A673 (cell line): ENCODE data around the gene HSD11B2. TPM values are rescaled to one million over a fixed set of nuclear protein-coding genes. Genes with fewer than 3 reads are reported as not detected.

ENCODE experiments used
- BruUV-seq: library from RNA; stranded (reverse); fragments of 400-500 nt; replicated peaks from 2 replicates; lab custom pipeline; 2021; lab: Mats Ljungman, UMichigan
- CTCF ChIA-PET: fragments of 300-600 bp; sonication (Branson Sonifier 250); formaldehyde crosslinking; loops from one replicate; lab custom pipeline; 2022; ENCODE audit warnings: antibody characterized with exemption; lab: Charles Lee
- POLR2A ChIA-PET: fragments of 300-600 bp; sonication (Branson Sonifier 250); formaldehyde crosslinking; loops from one replicate; lab custom pipeline; 2022; ENCODE audit warnings: antibody characterized with exemption; ENCODE audit not compliant: low non-redundant PET; lab: Charles Lee
- DNase-seq: peaks from one replicate; pipeline ENCODE4 v3.0.0-alpha.2; 2015; ENCODE audit warnings: low spot score
- H3K27ac ChIP-seq: fragments of 200-600 bp; sonication (generic); 2 replicates; pipeline ENCODE4 v1.5.1; 2016; ENCODE audit warnings: mixed run types, low read depth, mild to moderate bottlenecking, mixed read lengths, antibody characterized with exemption, low read length; ENCODE audit not compliant: poor library complexity, severe bottlenecking
- H3K27me3 ChIP-seq: fragments of 200-600 bp; sonication (generic); replicated peaks from 2 replicates; pipeline ENCODE4 v1.6.1; 2017; ENCODE audit warnings: mixed run types, low read depth, mild to moderate bottlenecking, mixed read lengths, antibody characterized with exemption, low read length; ENCODE audit not compliant: insufficient read depth, poor library complexity
- H3K36me3 ChIP-seq: fragments of 200-600 bp; sonication (generic); 2 replicates; pipeline ENCODE4 v1.6.1; 2016; ENCODE audit warnings: mixed run types, mild to moderate bottlenecking, mixed read lengths, antibody characterized with exemption, low read length; ENCODE audit not compliant: insufficient read depth, poor library complexity, severe bottlenecking
- H3K4me1 ChIP-seq: fragments of 200-600 bp; sonication (generic); 2 replicates; pipeline ENCODE4 v1.6.1; 2017; ENCODE audit warnings: mixed run types, mild to moderate bottlenecking, mixed read lengths, antibody characterized with exemption, low read length; ENCODE audit not compliant: insufficient read depth, poor library complexity, severe bottlenecking
- H3K4me3 ChIP-seq: fragments of 200-600 bp; sonication (generic); 2 replicates; pipeline ENCODE4 v1.5.1; 2016; ENCODE audit warnings: low read depth, mixed run types, mild to moderate bottlenecking, mixed read lengths, low read length; ENCODE audit not compliant: poor library complexity, severe bottlenecking
- H3K9me3 ChIP-seq: fragments of 200-600 bp; sonication (generic); 2 replicates; pipeline ENCODE4 v1.6.1; 2016; ENCODE audit warnings: mixed run types, low read depth, mild to moderate bottlenecking, mixed read lengths, antibody characterized with exemption, low read length; ENCODE audit not compliant: poor library complexity, severe bottlenecking
- EZH2 ChIP-seq: fragments of 200-600 bp; sonication (generic); IDR thresholded peaks from 2 replicates; pipeline ENCODE4 v1.6.1; 2017; ENCODE audit warnings: borderline replicate concordance, low read depth, mild to moderate bottlenecking, mixed read lengths, antibody characterized with exemption, low read length; ENCODE audit not compliant: poor library complexity, severe bottlenecking
- intact Hi-C: fragments of 100-400 bp; cut with micrococcal nuclease; formaldehyde crosslinking; loops from one replicate; pipeline ENCODE4 v1.10.0; 2022; ENCODE audit not compliant: unreplicated experiment
- total RNA-seq: library from RNA; stranded (reverse); gene quantifications from 2 replicates; pipeline ENCODE4 v1.2.3, GENCODE V29; 2021
- TF ChIP-seq, protein P1 (sequence below): fragments of 300-800, 200-600 bp; sonication (generic); conservative IDR thresholded peaks from 2 replicates; pipeline ENCODE4 v1.5.1; 2017; ENCODE audit warnings: low read depth, mild to moderate bottlenecking, antibody characterized with exemption, low read length, moderate library complexity, mixed read lengths

The HSD11B2 gene
- total RNA-seq, 1 experiment from 2014 or later, result 2.3 TPM

DNA sequence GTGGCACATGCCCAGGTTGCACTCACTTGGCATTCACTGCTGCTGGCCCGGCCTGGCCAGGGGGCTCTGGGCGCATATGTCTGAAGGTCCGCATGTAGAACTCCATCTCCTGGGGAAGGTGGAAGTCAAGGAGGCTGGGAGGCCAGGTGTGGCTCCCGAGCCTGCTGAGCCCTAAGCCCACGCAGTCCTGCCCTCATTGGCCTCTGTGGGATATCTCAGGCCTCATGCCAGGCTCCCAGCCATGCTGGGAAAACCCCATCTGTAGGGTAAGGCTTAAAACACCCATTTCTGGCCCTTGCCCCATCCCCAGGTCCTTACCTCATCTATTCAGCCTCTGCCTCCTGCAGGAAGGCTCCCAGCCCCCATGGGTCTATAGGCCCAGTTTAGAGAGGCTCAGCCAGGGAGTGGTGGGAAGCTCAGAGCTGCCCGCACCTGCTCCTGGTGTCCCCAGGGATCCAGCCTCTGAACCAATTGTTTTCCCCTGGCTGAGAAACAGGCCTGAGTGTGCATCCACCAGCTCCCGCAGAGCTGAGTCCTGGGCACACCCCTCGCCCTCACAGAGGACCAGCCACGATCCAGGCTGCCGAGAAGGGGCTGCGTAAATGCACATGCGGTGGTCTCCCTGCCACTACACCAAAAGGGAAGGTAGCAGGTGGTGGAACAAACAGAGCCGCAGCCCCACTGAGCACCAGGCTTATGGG is 35.3 kb upstream of the HSD11B2 start:
- Histone ChIP-seq H3K4me1 (peaks cover 14% of the 10 kb centered on the region), H3K9me3 (no peaks in the 10 kb centered on the region), H3K4me3 (no peak overlapping the region), H3K36me3 (no peaks in the 10 kb centered on the region), H3K27ac (no peak overlapping the region), H3K27me3 (peaks cover 8% of the 10 kb centered on the region)
- intact Hi-C loops, result loop anchor here (5.0 kb wide), 1 partner anchor 443 kb away; no protein-coding TSS in a partner anchor
- ChIA-PET POLR2A (no interaction called here), CTCF (interaction anchor here (1.1 kb wide), 1 partner anchor 68 kb away, joined by 3 read pairs; no protein-coding TSS in a partner anchor)
- BruUV-seq, result no TSS peak
- TF ChIP-seq, protein P1, sequence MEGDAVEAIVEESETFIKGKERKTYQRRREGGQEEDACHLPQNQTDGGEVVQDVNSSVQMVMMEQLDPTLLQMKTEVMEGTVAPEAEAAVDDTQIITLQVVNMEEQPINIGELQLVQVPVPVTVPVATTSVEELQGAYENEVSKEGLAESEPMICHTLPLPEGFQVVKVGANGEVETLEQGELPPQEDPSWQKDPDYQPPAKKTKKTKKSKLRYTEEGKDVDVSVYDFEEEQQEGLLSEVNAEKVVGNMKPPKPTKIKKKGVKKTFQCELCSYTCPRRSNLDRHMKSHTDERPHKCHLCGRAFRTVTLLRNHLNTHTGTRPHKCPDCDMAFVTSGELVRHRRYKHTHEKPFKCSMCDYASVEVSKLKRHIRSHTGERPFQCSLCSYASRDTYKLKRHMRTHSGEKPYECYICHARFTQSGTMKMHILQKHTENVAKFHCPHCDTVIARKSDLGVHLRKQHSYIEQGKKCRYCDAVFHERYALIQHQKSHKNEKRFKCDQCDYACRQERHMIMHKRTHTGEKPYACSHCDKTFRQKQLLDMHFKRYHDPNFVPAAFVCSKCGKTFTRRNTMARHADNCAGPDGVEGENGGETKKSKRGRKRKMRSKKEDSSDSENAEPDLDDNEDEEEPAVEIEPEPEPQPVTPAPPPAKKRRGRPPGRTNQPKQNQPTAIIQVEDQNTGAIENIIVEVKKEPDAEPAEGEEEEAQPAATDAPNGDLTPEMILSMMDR, result no peak
- TF ChIP-seq EZH2, result no peak
- no peak for DNase-seq

DNA sequence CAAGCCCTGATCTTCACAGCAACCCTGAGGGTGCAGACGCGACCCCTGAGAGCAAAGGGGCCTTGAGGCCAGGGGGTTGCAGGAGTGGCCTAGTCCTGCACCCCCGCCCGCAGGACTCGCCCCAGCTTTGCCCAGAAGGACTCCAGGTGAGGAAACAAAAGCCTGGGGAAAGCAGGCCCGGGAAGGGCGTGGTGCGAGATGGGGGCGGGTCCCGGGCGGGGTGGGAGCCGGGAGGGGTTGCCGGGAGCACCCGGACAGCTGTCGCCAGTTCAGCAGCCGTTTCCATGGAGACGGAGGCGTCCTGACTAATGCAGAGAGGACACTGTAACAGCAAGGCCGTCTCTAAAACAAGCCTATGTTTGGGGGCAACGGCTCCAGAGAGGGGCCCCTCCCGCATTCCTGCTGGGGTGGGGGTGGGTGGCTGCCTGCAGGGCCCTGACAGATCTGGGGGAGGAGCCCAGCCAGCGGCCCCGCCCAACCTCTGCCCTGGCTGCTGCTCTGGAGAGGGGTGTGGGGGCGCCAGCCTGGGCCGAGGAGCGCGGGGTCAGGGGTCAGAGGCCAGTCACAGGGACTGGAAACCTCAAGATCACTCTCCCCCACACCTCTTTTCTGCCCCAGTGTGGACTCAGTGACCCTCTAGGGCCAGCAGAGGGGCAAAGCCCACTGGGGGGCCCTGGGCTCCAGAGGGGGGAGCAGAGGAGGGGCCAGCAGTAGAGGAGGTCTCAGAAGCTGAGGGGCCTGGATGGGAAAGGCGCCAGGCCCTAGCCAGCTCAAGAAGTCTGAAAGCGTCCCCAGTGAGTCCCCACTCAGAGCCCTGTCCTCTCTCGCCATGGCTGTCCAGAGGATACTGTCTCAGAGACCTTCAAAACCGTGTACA is 34.5 kb upstream of the HSD11B2 start:
- peak; percentile 61 for DNase-seq
- Histone ChIP-seq H3K27me3 (peaks cover 8% of the 10 kb centered on the region), H3K4me1 (peaks cover 14% of the 10 kb centered on the region), H3K9me3 (no peaks in the 10 kb centered on the region), H3K27ac (no peak overlapping the region), H3K36me3 (no peaks in the 10 kb centered on the region), H3K4me3 (no peak overlapping the region)
- no TSS peak for BruUV-seq
- TF ChIP-seq, protein P1, result no peak
- no peak for TF ChIP-seq EZH2
- ChIA-PET CTCF (interaction anchor here (1.1 kb wide), 1 partner anchor 69 kb away, joined by 3 read pairs; no protein-coding TSS in a partner anchor), POLR2A (no interaction called here)
- intact Hi-C loops, result loop anchor here (5.0 kb wide), 1 partner anchor 444 kb away; no protein-coding TSS in a partner anchor

- no TSS peak for BruUV-seq
- Histone ChIP-seq H3K4me1 (peaks cover 14% of the 10 kb centered on the region), H3K36me3 (no peaks in the 10 kb centered on the region), H3K27me3 (peaks cover 8% of the 10 kb centered on the region), H3K4me3 (no peak overlapping the region), H3K9me3 (no peaks in the 10 kb centered on the region), H3K27ac (no peak overlapping the region)
- POLR2A ChIA-PET, result no interaction called here
- CTCF ChIA-PET, result no interaction called here
- DNase-seq, result no peak
- TF ChIP-seq, protein P1, result no peak
- TF ChIP-seq EZH2, result no peak
- intact Hi-C loops, result loop anchor here (5.0 kb wide), 1 partner anchor 445 kb away; no protein-coding TSS in a partner anchor
These were observed 33.7 kb upstream of the HSD11B2 start for GRCh38 chr16:67397036-67397801.
